HCT116 (cell line): ENCODE results near the gene TRAF2. TPM values are rescaled to one million over a fixed set of nuclear protein-coding genes. Genes with fewer than 3 reads are reported as not detected.

Experiments
- ATAC-seq: fragments of 200-7000 bp; cut with Tn5 transposase; 2 replicates; pipeline ENCODE4 v1.9.1; 2020; ENCODE audit warnings: mild to moderate bottlenecking, moderate library complexity
- BruUV-seq: library from RNA; stranded (reverse); fragments of 400-500 nt; replicated peaks from 2 replicates; lab custom pipeline; 2021; lab: Mats Ljungman, UMichigan
- CTCF ChIA-PET: fragments of 300-600 bp; sonication (Branson Sonifier 250); formaldehyde crosslinking; loops from one replicate; lab custom pipeline; 2021; ENCODE audit warnings: antibody characterized with exemption; lab: Charles Lee
- POLR2A ChIA-PET: fragments of 300-600, 350-600 bp; sonication (Branson Sonifier 250); formaldehyde crosslinking; loops from one replicate; lab custom pipeline; 2021; ENCODE audit warnings: antibody characterized with exemption; lab: Charles Lee
- RAD21 ChIA-PET, 2 experiments: fragments of 300-600 bp; sonication (Branson Sonifier 250); formaldehyde crosslinking; loops; one replicate each; lab custom pipeline; 2023; ENCODE audit warnings: low total read pairs in 2 of 2; ENCODE audit not compliant: uncharacterized antibody in 2 of 2, unreplicated experiment in 2 of 2, low non-redundant PET in 1 of 2; lab: Charles Lee
- DNase-seq: peaks from one replicate; pipeline ENCODE4 v3.0.0-alpha.2; 2010; ENCODE audit warnings: low read depth, low spot score
- H2AFZ ChIP-seq: fragments of 200-600 bp; shearing (Covaris generic), sonication (generic); 2 replicates; pipeline ENCODE4 v1.6.1; 2017; ENCODE audit warnings: low read depth, mixed run types, mixed read lengths, antibody characterized with exemption, low read length; ENCODE audit not compliant: poor library complexity, severe bottlenecking
- H3K27ac ChIP-seq: 2 replicates; pipeline ENCODE4 v1.5.1; 2012; ENCODE audit warnings: low read depth, low read length
- H3K27me3 ChIP-seq: fragments of 200-600 bp; sonication (generic); 2 replicates; pipeline ENCODE4 v1.6.1; 2016; ENCODE audit warnings: mixed run types, low read length, mixed read lengths; ENCODE audit not compliant: insufficient read depth
- H3K36me3 ChIP-seq, 2 experiments: fragments of 200-500 bp in 1 of 2; fragments of 200-600 bp in 1 of 2; sonication (Bioruptor generic) in 1 of 2; sonication (generic) in 1 of 2; 2 replicates each; pipeline versions ENCODE4 v1.5.1 to v1.6.1; 2014 to 2016; ENCODE audit warnings: low read length in 2 of 2, inconsistent platforms in 1 of 2, mixed read lengths in 1 of 2, mixed run types in 1 of 2; ENCODE audit not compliant: insufficient read depth in 2 of 2, control insufficient read depth in 1 of 2
- H3K4me1 ChIP-seq, 2 experiments: fragments of 200-600 bp in 1 of 2; sonication (generic) in 1 of 2; 2 replicates each; pipeline versions ENCODE4 v1.5.1 to v1.6.1; 2012 to 2017; ENCODE audit warnings: low read length in 2 of 2, inconsistent platforms in 1 of 2, mild to moderate bottlenecking in 1 of 2, mixed read lengths in 1 of 2, mixed run types in 1 of 2, moderate library complexity in 1 of 2; ENCODE audit not compliant: insufficient read depth in 2 of 2, control insufficient read depth in 1 of 2
- H3K4me2 ChIP-seq: fragments of 200-600 bp; sonication (generic); 2 replicates; pipeline ENCODE4 v1.6.1; 2017; ENCODE audit warnings: mixed run types, low read length, mixed read lengths
- H3K4me3 ChIP-seq, 2 experiments: fragments of 200-600 bp in 1 of 2; sonication (generic) in 1 of 2; replicated peaks in 1 of 2; 2 replicates each; pipeline ENCODE4 v1.5.1; 2011 to 2016; ENCODE audit warnings: low read length in 2 of 2, control low read depth in 1 of 2, low read depth in 1 of 2, mild to moderate bottlenecking in 1 of 2, mixed read lengths in 1 of 2, mixed run types in 1 of 2
- H3K79me2 ChIP-seq: fragments of 200-600 bp; sonication (generic); 2 replicates; pipeline ENCODE4 v1.6.1; 2017; ENCODE audit warnings: mild to moderate bottlenecking, mixed run types, low read length, moderate library complexity, mixed read lengths; ENCODE audit not compliant: insufficient read depth
- H3K9ac ChIP-seq: fragments of 200-600 bp; sonication (generic); 2 replicates; pipeline ENCODE4 v1.6.1; 2016; ENCODE audit warnings: low read length, mixed read lengths
- H3K9me2 ChIP-seq: fragments of 200-600 bp; sonication (generic), shearing (Covaris generic); 2 replicates; pipeline ENCODE4 v1.6.1; 2017; ENCODE audit warnings: mixed run types, mild to moderate bottlenecking, moderate library complexity; ENCODE audit not compliant: insufficient read depth
- H3K9me3 ChIP-seq, 2 experiments: fragments of 200-500 bp in 1 of 2; fragments of 200-600 bp in 1 of 2; sonication (Bioruptor generic) in 1 of 2; sonication (generic) in 1 of 2; 2 replicates each; pipeline ENCODE4 v1.6.1; 2014 to 2017; ENCODE audit warnings: low read length in 2 of 2, mixed read lengths in 2 of 2, inconsistent platforms in 1 of 2, low read depth in 1 of 2, mild to moderate bottlenecking in 1 of 2, mixed run types in 1 of 2, moderate library complexity in 1 of 2; ENCODE audit not compliant: control insufficient read depth in 1 of 2, insufficient read depth in 1 of 2
- H4K20me1 ChIP-seq: fragments of 200-600 bp; sonication (generic), shearing (Covaris generic); 2 replicates; pipeline ENCODE4 v1.6.1; 2017; ENCODE audit warnings: mixed run types, mild to moderate bottlenecking, moderate library complexity; ENCODE audit not compliant: insufficient read depth
- EGR1 ChIP-seq: IDR thresholded peaks from 2 replicates; pipeline ENCODE4 v1.6.1; 2012; ENCODE audit warnings: low read depth
- FOSL1 ChIP-seq: IDR thresholded peaks from 2 replicates; pipeline ENCODE4 v1.6.1; 2012; ENCODE audit warnings: low read depth
- JUND ChIP-seq: IDR thresholded peaks from 2 replicates; pipeline ENCODE4 v1.6.1; 2012
- POLR2A ChIP-seq: IDR thresholded peaks from 2 replicates; pipeline ENCODE4 v1.7.0; 2011; ENCODE audit warnings: borderline replicate concordance; ENCODE audit not compliant: insufficient read depth, insufficient read length; ENCODE audit errors: extremely low read depth
- POLR2AphosphoS5 ChIP-seq: IDR thresholded peaks from 2 replicates; pipeline ENCODE4 v1.6.1; 2011; ENCODE audit warnings: mild to moderate bottlenecking, low read depth, low read length, moderate library complexity
- SIN3A ChIP-seq: IDR thresholded peaks from 2 replicates; pipeline ENCODE4 v1.6.1; 2012; ENCODE audit warnings: low read depth
- SRF ChIP-seq: IDR thresholded peaks from 2 replicates; pipeline ENCODE4 v1.6.1; 2012; ENCODE audit warnings: low read depth
- intact Hi-C: fragments of 100-400 bp; cut with micrococcal nuclease; formaldehyde crosslinking; loops from 2 replicates; pipeline ENCODE4 v1.10.0; 2022
- total RNA-seq: library from RNA; stranded (reverse); gene quantifications from one replicate; pipeline ENCODE4 v1.2.1, GENCODE V29; 2021; ENCODE audit not compliant: unreplicated experiment
- TF ChIP-seq, protein P1 (sequence below), 3 experiments: fragments of 200-600 bp in 1 of 3; sonication (generic) in 1 of 3; IDR thresholded peaks in 2 of 3; conservative IDR thresholded peaks in 1 of 3; 2 replicates each; pipeline ENCODE4 v1.5.1; 2012 to 2017; ENCODE audit warnings: low read depth in 2 of 3, low read length in 2 of 3, antibody characterized with exemption in 1 of 3, borderline replicate concordance in 1 of 3, control low read depth in 1 of 3, mild to moderate bottlenecking in 1 of 3, mixed read lengths in 1 of 3, mixed run types in 1 of 3, moderate library complexity in 1 of 3; ENCODE audit not compliant: insufficient read depth in 1 of 3
- TF ChIP-seq, protein P2 (sequence below): IDR thresholded peaks from 2 replicates; pipeline ENCODE4 v1.6.1; 2012
- TF ChIP-seq, protein P3 (sequence below): IDR thresholded peaks from 2 replicates; pipeline ENCODE4 v1.6.1; 2011; ENCODE audit warnings: mild to moderate bottlenecking, low read length, moderate library complexity; ENCODE audit not compliant: insufficient replicate concordance; ENCODE audit errors: extremely low read depth
- TF ChIP-seq, protein P4 (sequence below): IDR thresholded peaks from 2 replicates; pipeline ENCODE4 v1.6.1; 2012; ENCODE audit warnings: low read depth
- TF ChIP-seq, protein P5 (sequence below): IDR thresholded peaks from 2 replicates; pipeline ENCODE4 v1.6.1; 2012

TRAF2 gene
- total RNA-seq, 1 experiment from 2014 or later = 28.4 TPM

DNA sequence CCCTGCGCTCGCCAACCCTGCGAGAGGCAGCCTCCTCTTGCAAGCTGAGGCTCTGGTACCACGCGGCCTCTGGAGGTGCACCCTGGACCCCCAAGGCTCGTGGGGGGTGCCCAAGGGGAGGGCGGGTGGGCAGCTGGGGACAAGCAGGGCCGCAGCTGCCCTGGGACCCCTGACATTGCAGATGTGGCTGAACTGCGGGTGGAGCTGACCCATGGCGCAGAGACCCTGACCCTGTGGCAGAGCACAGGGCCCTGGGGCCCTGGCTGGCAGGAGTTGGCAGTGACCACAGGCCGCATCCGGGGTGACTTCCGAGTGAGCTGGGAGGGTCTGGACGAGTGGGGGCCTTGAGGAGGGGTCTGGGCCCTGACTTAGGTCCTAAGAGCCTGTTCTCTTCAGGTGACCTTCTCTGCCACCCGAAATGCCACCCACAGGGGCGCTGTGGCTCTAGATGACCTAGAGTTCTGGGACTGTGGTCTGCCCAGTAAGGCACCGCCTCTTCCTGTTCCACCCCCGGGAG lies 32.7 kb upstream of the TRAF2 start (continued):
- TF ChIP-seq, protein P1, sequence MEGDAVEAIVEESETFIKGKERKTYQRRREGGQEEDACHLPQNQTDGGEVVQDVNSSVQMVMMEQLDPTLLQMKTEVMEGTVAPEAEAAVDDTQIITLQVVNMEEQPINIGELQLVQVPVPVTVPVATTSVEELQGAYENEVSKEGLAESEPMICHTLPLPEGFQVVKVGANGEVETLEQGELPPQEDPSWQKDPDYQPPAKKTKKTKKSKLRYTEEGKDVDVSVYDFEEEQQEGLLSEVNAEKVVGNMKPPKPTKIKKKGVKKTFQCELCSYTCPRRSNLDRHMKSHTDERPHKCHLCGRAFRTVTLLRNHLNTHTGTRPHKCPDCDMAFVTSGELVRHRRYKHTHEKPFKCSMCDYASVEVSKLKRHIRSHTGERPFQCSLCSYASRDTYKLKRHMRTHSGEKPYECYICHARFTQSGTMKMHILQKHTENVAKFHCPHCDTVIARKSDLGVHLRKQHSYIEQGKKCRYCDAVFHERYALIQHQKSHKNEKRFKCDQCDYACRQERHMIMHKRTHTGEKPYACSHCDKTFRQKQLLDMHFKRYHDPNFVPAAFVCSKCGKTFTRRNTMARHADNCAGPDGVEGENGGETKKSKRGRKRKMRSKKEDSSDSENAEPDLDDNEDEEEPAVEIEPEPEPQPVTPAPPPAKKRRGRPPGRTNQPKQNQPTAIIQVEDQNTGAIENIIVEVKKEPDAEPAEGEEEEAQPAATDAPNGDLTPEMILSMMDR (IDR thresholded peaks at IDR 0.05 in 2 of 3, conservative IDR thresholded peaks at IDR 0.05 in 1 of 3; ENCODE audit: borderline replicate concordance in 1 of 3, insufficient read depth in 1 of 3, low read depth in 2 of 3, low read length in 2 of 3) = no peak
- TF ChIP-seq FOSL1 = no peak
- TF ChIP-seq, all 23 proteins: peak for 0

DNA sequence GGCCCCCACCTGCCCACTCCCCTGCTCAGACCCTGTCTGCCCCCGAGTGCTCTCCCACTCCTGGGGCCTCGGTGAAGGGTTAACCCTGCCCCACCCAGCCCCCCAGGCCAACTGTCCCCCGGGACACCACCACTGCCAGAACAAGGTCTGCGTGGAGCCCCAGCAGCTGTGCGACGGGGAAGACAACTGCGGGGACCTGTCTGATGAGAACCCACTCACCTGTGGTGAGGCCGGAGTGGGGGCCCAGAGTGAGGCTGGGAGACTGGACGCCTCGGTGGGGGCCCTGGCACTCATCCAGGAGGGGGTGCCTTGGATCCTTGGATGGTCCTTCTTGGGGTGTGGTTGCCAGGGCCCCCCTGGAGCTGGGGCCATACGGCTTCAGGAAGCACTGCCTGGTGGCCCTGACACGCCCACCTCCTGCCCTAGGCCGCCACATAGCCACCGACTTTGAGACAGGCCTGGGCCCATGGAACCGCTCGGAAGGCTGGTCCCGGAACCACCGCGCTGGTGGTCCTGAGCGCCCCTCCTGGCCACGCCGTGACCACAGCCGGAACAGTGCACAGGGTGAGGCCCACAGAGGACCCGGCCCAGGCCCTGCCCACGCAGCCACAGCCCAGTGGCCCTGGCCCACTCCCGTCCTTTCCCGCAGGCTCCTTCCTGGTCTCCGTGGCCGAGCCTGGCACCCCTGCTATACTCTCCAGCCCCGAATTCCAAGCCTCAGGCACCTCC lies 32.0 kb upstream of the TRAF2 start:
- DNase-seq = no peak
- no peaks in the 10 kb centered on the region for H3K27me3 ChIP-seq
- H3K4me2 ChIP-seq = no peak overlapping the region
- H3K36me3 ChIP-seq = peaks cover 0 to 14% of the 10 kb centered on the region in 2 experiments; a peak in 1 of 4 replicates
- ChIA-PET RAD21 (no interaction called here), CTCF (no interaction called here), POLR2A (no interaction called here)
- H3K9ac ChIP-seq = no peak overlapping the region
- H3K9me3 ChIP-seq = no peaks in the 10 kb centered on the region
- H3K4me1 ChIP-seq = peaks cover 4 to 14% of the 10 kb centered on the region in 2 experiments; a peak in 2 of 4 replicates
- peaks cover 7% of the 10 kb centered on the region; the same call in 1 of the 2 replicates for H3K79me2 ChIP-seq
- intact Hi-C loops = no loop called here
- no peak overlapping the region for H3K4me3 ChIP-seq
- H3K27ac ChIP-seq = no peak overlapping the region
- H2AFZ ChIP-seq = no peak overlapping the region
- ATAC-seq = no peak
- H3K9me2 ChIP-seq = no peaks in the 10 kb centered on the region
- no TSS peak for BruUV-seq
- no peaks in the 10 kb centered on the region for H4K20me1 ChIP-seq
- TF ChIP-seq, protein P2, sequence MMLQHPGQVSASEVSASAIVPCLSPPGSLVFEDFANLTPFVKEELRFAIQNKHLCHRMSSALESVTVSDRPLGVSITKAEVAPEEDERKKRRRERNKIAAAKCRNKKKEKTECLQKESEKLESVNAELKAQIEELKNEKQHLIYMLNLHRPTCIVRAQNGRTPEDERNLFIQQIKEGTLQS = no peak
- TF ChIP-seq, protein P1 (IDR thresholded peaks at IDR 0.05 in 2 of 3, conservative IDR thresholded peaks at IDR 0.05 in 1 of 3; ENCODE audit: borderline replicate concordance in 1 of 3, insufficient read depth in 1 of 3, low read depth in 2 of 3, low read length in 2 of 3) = no peak
- no peak for TF ChIP-seq JUND
- TF ChIP-seq SRF = no peak
- TF ChIP-seq EGR1 = no peak
- TF ChIP-seq, protein P3, sequence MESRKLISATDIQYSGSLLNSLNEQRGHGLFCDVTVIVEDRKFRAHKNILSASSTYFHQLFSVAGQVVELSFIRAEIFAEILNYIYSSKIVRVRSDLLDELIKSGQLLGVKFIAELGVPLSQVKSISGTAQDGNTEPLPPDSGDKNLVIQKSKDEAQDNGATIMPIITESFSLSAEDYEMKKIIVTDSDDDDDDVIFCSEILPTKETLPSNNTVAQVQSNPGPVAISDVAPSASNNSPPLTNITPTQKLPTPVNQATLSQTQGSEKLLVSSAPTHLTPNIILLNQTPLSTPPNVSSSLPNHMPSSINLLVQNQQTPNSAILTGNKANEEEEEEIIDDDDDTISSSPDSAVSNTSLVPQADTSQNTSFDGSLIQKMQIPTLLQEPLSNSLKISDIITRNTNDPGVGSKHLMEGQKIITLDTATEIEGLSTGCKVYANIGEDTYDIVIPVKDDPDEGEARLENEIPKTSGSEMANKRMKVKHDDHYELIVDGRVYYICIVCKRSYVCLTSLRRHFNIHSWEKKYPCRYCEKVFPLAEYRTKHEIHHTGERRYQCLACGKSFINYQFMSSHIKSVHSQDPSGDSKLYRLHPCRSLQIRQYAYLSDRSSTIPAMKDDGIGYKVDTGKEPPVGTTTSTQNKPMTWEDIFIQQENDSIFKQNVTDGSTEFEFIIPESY = no peak
- no peak for TF ChIP-seq POLR2A
- TF ChIP-seq SIN3A = no peak
- TF ChIP-seq, protein P4, sequence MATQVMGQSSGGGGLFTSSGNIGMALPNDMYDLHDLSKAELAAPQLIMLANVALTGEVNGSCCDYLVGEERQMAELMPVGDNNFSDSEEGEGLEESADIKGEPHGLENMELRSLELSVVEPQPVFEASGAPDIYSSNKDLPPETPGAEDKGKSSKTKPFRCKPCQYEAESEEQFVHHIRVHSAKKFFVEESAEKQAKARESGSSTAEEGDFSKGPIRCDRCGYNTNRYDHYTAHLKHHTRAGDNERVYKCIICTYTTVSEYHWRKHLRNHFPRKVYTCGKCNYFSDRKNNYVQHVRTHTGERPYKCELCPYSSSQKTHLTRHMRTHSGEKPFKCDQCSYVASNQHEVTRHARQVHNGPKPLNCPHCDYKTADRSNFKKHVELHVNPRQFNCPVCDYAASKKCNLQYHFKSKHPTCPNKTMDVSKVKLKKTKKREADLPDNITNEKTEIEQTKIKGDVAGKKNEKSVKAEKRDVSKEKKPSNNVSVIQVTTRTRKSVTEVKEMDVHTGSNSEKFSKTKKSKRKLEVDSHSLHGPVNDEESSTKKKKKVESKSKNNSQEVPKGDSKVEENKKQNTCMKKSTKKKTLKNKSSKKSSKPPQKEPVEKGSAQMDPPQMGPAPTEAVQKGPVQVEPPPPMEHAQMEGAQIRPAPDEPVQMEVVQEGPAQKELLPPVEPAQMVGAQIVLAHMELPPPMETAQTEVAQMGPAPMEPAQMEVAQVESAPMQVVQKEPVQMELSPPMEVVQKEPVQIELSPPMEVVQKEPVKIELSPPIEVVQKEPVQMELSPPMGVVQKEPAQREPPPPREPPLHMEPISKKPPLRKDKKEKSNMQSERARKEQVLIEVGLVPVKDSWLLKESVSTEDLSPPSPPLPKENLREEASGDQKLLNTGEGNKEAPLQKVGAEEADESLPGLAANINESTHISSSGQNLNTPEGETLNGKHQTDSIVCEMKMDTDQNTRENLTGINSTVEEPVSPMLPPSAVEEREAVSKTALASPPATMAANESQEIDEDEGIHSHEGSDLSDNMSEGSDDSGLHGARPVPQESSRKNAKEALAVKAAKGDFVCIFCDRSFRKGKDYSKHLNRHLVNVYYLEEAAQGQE = no peak
- TF ChIP-seq, protein P5, sequence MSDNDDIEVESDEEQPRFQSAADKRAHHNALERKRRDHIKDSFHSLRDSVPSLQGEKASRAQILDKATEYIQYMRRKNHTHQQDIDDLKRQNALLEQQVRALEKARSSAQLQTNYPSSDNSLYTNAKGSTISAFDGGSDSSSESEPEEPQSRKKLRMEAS = no peak
- no peak for TF ChIP-seq POLR2AphosphoS5
